BE2C (cell line): ENCODE measurements around the gene SLC7A8.
"Not testable (repeated sequence)": the region's sequence is repeated elsewhere in the genome, so short reads cannot be mapped to it uniquely, and the experiment has no call there.

Source experiments
- DNase-seq: peaks from one replicate; pipeline ENCODE4 v3.0.0-alpha.2; 2020
- H3K27me3 ChIP-seq: fragments of 250-450 bp; sonication (Bioruptor Pico); 2 replicates; pipeline ENCODE4 v1.5.1; 2020; ENCODE audit warnings: mild to moderate bottlenecking
- H3K36me3 ChIP-seq: fragments of 250-450 bp; sonication (Bioruptor Pico); 2 replicates; pipeline ENCODE4 v1.5.1; 2020; ENCODE audit warnings: mild to moderate bottlenecking
- H3K4me1 ChIP-seq: fragments of 250-450 bp; sonication (Bioruptor Pico); 2 replicates; pipeline ENCODE4 v1.5.1; 2020
- H3K4me3 ChIP-seq: 2 replicates; pipeline ENCODE4 v1.5.1; 2011; ENCODE audit warnings: low read depth, low read length
- H3K9me3 ChIP-seq: fragments of 250-450 bp; sonication (Bioruptor Pico); 2 replicates; pipeline ENCODE4 v1.5.1; 2020
- CTCF ChIP-seq: IDR thresholded peaks from 2 replicates; pipeline ENCODE4 v1.5.1; 2012; ENCODE audit warnings: mild to moderate bottlenecking, low read depth, low read length

SLC7A8 gene

GRCh38 chr14:23109769-23110168 lies 73.7 kb downstream of the SLC7A8 start:
- 0 out of 2 replicates have a peak, but pooled peaks cover 2% of the 10 kb centered on the region for H3K9me3 ChIP-seq
- H3K4me3 ChIP-seq = no peak overlapping the region
- no peak for DNase-seq
- H3K4me1 ChIP-seq = no peaks in the 10 kb centered on the region
- H3K36me3 ChIP-seq = no peaks in the 10 kb centered on the region
- peaks cover 43% of the 10 kb centered on the region for H3K27me3 ChIP-seq
- no peak for TF ChIP-seq CTCF

DNA sequence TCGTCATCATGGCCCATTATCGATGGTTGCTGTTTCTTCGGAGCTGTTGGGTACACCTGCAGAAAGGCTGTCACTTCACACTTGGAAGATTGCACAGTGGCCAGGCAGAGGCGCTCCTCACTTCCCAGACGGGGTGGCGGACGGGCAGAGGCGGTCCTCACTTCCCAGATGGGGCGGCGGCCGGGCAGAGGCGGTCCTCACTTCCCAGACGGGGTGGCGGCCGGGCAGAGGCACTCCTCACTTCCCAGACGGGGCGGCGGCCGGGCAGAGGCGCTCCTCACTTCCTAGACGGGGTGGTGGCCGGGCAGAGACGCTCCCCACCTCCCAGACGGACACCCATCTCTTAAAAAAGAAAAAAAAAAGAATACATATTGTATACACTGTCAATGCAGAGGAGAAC lies 75.3 kb downstream of the SLC7A8 start:
- not testable (repeated sequence) for H3K4me3 ChIP-seq, H3K4me1 ChIP-seq, H3K36me3 ChIP-seq, DNase-seq, H3K9me3 ChIP-seq
- peaks cover 51% of the 10 kb centered on the region for H3K27me3 ChIP-seq

- DNase-seq, H3K4me1 ChIP-seq, H3K9me3 ChIP-seq, H3K4me3 ChIP-seq, H3K36me3 ChIP-seq: not testable (repeated sequence)
- peaks cover 52% of the 10 kb centered on the region for H3K27me3 ChIP-seq
These were observed 75.8 kb downstream of the SLC7A8 start for GRCh38 chr14:23107620-23108019.

DNA sequence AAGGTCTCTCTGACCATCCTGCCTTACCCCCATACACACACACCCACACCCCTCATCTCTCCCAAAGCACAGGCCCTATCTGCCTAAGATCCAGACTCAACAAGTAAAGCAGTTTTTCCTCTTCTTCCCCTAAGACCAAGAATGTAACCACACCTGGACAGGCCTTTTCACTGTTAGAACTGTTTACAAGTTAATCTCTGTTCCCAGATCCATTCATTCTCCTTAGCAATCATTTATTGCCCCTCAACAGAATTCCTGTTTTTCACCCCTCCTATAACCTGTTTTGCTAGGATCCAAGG lies 76.8 kb downstream of the SLC7A8 start:
- H3K4me3 ChIP-seq = no peak overlapping the region
- no peaks in the 10 kb centered on the region for H3K36me3 ChIP-seq
- no peak for DNase-seq
- H3K9me3 ChIP-seq = 0 out of 2 replicates have a peak, but pooled peaks cover 2% of the 10 kb centered on the region
- H3K4me1 ChIP-seq = no peaks in the 10 kb centered on the region
- no peak for TF ChIP-seq CTCF
- peaks cover 43% of the 10 kb centered on the region for H3K27me3 ChIP-seq

DNA sequence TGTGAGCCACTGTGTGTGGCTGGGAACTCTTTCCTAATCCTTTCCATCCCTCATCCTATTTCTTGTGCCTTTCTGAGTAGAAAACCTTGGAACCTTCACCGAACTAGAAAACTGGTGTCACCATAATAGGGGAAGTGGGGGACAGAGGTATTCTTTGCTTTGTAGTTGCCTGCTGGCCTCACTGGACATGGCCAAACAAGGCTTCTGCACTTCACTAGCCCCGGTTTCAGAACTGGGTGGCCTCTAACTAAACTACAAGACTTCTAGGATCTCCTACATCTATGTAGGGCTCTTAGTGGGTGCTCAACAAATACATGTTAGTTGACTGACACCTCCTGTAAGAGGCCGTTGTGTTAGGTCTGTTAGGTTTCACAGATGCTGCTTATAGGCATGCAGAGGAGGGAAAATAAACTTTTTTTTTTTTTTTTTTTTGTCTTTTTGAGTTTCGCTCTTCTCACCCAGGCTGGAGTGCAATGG lies 78.1 kb downstream of the SLC7A8 start:
- DNase-seq = no peak
- Histone ChIP-seq H3K4me1 (no peaks in the 10 kb centered on the region), H3K27me3 (peaks cover 30% of the 10 kb centered on the region), H3K9me3 (no peaks in the 10 kb centered on the region), H3K4me3 (no peak overlapping the region), H3K36me3 (no peaks in the 10 kb centered on the region)
- no peak for TF ChIP-seq CTCF

DNA sequence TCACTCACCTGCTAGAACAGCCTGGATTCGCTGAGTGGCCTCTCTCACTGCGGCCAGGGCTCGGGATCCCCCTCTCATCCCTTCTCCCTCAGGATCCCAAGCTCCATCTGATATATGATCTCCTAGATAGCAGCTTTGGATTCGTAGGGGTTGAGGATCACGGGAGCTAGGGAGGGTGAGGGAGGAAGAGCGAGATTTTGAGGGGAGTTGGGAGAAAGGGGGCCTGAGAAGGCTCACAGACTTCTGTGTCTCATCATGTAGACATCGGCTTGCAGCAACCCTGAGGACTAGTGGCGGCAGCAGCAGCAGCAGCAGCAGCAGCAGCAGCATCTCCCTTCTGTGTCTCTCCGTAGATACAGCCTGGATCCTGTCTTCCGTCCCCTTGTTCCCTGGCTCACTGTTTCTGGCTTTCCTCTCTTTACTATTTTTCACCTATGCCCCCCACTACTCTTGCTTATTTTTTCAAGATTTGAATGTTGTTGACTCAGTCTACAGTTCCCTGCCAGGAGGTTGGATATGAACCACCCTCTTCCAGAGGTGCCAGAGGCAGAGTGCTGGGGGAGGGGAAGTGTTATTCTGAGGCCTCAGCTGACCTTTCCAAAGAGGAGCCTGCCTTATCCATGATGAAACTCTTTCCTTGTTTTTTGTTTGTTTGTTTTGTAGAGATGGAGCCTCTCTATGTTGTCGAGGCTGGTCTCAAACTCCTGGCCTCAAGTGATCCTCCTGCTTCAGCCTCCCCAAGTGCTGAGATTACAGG lies 78.7 kb downstream of the SLC7A8 start, which contains the start of gene CIROP:
Gene CIROP, minus strand, starts transcription at position 399 of the 757 bp plus-strand sequence. Its CDS starts 69 bp downstream, at position 330.
- no peak for DNase-seq
- Histone ChIP-seq H3K36me3 (no peaks in the 10 kb centered on the region), H3K4me1 (no peaks in the 10 kb centered on the region), H3K4me3 (no peak within 1 kb of the TSS), H3K9me3 (no peaks in the 10 kb centered on the region), H3K27me3 (peaks cover 24% of the 10 kb centered on the region)
- no peak for TF ChIP-seq CTCF

- Histone ChIP-seq H3K4me3 (no peak overlapping the region), H3K36me3 (no peaks in the 10 kb centered on the region), H3K9me3 (no peaks in the 10 kb centered on the region), H3K27me3 (peaks cover 18% of the 10 kb centered on the region), H3K4me1 (no peaks in the 10 kb centered on the region)
- TF ChIP-seq CTCF = no peak
- DNase-seq = no peak
These were observed 79.3 kb downstream of the SLC7A8 start for GRCh38 chr14:23104070-23104590.
